Brain microvascular endothelial cell (primary cell): ENCODE results near the gene SYT17.
A peak's percentile ranks its signal among the peaks of the same experiment; 100 is the strongest.
"Not testable (repeated sequence)": the region's sequence is repeated elsewhere in the genome, so short reads cannot be mapped to it uniquely, and the experiment has no call there.

Source experiments
- DNase-seq: peaks from one replicate; pipeline ENCODE4 v3.0.0-alpha.2; 2020
- H3K27ac ChIP-seq: fragments of 250-450 bp; sonication (Bioruptor Pico); 2 replicates; pipeline ENCODE4 v1.5.1; 2020; ENCODE audit warnings: mild to moderate bottlenecking, moderate library complexity
- H3K27me3 ChIP-seq: fragments of 250-450 bp; sonication (Bioruptor Pico); replicated peaks from 2 replicates; pipeline ENCODE4 v1.5.1; 2020; ENCODE audit warnings: mild to moderate bottlenecking
- H3K36me3 ChIP-seq: fragments of 250-450 bp; sonication (Bioruptor Pico); replicated peaks from 2 replicates; pipeline ENCODE4 v1.5.1; 2020; ENCODE audit warnings: mild to moderate bottlenecking
- H3K4me3 ChIP-seq: 2 replicates; pipeline ENCODE4 v1.5.1; 2011; ENCODE audit warnings: low read depth, mild to moderate bottlenecking, control low read depth, low read length, moderate library complexity
- CTCF ChIP-seq: IDR thresholded peaks from 2 replicates; pipeline ENCODE4 v1.5.1; 2011; ENCODE audit warnings: low read depth, mild to moderate bottlenecking, moderate library complexity, low read length, control low read depth, inconsistent platforms; ENCODE audit errors: missing control alignments
- in situ Hi-C: cut with HindIII; loops from 2 replicates; pipeline ENCODE4 v1.10.0; 2017; ENCODE audit warnings: low sequenced_read_pairs, low pct_ligation_motif_present

The SYT17 gene

DNA sequence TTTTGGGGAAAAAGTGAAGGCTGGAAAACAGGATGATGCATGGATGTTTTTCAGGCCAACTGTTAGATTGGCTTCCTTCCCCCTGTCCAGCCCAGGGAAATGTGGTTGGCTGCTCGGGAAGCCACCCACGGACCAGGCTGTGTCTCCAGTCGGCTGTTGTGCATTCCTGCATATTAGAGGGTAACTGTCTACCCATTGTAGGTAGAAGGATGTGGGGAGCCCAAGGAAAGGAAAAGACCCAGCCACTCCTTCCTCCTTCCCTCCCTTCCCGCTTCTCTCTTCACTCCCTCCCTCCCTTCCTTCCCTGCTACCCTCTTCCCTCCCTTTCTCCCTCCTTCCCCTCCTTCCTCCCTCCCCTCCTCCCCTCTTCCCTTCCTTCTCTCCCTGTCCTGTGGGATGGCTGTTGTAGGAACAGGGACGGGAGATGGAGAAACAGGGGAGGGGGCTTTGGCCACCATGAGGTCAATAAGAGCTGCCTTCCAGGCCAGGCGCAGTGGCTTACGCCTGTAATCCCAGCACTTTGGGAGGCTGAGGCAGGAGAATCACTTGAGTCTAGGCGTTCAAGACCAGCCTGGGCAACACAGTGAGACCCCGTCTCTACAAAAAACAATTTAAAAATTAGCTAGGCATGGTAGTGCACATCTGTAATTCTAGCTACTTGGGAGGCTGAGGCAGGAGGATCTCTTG is 16.9 kb downstream of the SYT17 start:
- no peak overlapping the region for H3K27ac ChIP-seq
- in situ Hi-C loops, result no loop called here

GRCh38 chr16:19185510-19185851 is 17.4 kb downstream of the SYT17 start:
- no peak for DNase-seq
- Histone ChIP-seq H3K27me3 (no peaks in the 10 kb centered on the region), H3K36me3 (no peaks in the 10 kb centered on the region), H3K27ac (no peak overlapping the region), H3K4me3 (no peak overlapping the region)
- in situ Hi-C loops, result no loop called here
- TF ChIP-seq CTCF, result no peak

More for the DNA sequence above, 16.9 kb downstream of the SYT17 start:
- peak; percentile 20 for DNase-seq
- Histone ChIP-seq H3K36me3 (no peaks in the 10 kb centered on the region), H3K4me3 (no peak overlapping the region), H3K27me3 (no peaks in the 10 kb centered on the region)
- no peak for TF ChIP-seq CTCF

DNA sequence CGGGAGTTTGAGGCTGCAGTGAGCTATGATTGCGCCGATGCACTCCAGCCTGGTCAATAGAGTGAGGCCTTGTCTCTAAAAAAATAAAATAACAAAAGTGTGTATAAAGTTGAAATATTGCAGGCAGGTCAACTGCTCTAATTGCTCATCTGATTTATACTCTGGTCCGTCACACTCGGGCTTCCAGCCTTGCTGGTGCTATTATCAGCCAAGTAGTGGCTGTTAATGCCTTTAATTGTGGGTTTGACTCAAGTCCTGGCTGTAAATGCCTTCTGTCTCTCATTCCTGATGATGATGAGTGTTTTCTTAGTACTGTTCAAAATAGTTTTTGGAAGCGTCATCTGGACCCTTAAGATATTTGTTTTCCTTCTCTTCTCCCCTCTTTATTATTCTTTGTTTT is 18.4 kb downstream of the SYT17 start:
- in situ Hi-C loops, result no loop called here
- no peak for TF ChIP-seq CTCF

GRCh38 chr16:19187961-19188360 is 19.9 kb downstream of the SYT17 start:
- in situ Hi-C loops, H3K4me3 ChIP-seq, H3K36me3 ChIP-seq, H3K27ac ChIP-seq, H3K27me3 ChIP-seq, DNase-seq: not testable (repeated sequence)

More for the DNA sequence above, 18.4 kb downstream of the SYT17 start:
- Histone ChIP-seq H3K27ac (no peak overlapping the region), H3K4me3 (no peak overlapping the region), H3K27me3 (no peaks in the 10 kb centered on the region), H3K36me3 (no peaks in the 10 kb centered on the region)
- peak; percentile 6 for DNase-seq

DNA sequence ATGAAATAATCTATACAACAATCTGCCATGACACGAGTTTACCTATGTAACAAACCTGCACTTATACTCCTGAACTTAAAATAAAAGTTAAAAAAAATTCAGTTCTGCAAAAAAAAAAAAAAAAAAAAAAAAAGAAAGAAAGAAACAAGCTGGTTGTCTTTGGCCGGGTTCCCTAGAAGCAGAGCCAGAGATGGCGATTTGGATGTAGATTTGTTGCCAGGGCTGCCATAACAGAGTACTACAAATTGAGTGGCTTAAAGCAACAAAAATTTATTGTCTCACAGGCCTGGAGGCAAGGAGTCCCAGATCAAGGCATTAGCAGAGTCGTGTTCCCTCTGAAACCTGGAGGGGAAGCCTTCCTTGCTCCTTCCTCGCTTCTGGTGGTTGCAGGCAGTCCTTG is 20.4 kb downstream of the SYT17 start:
- no peak overlapping the region for H3K27ac ChIP-seq
- no peak overlapping the region for H3K4me3 ChIP-seq
- in situ Hi-C loops, result no loop called here
- H3K36me3 ChIP-seq, result no peaks in the 10 kb centered on the region
- no peak for TF ChIP-seq CTCF
- no peak for DNase-seq
- no peaks in the 10 kb centered on the region for H3K27me3 ChIP-seq

GRCh38 chr16:19192865-19193264 is 24.8 kb downstream of the SYT17 start:
- DNase-seq, result no peak
- no peaks in the 10 kb centered on the region for H3K36me3 ChIP-seq
- H3K27ac ChIP-seq, result no peak overlapping the region
- H3K4me3 ChIP-seq, result no peak overlapping the region
- in situ Hi-C loops, result no loop called here
- H3K27me3 ChIP-seq, result no peaks in the 10 kb centered on the region
- no peak for TF ChIP-seq CTCF
